IMR-90 (cell line): Measurements from ENCODE around the gene CENPP. TPM values are rescaled to one million over a fixed set of nuclear protein-coding genes. Genes with fewer than 3 reads are reported as not detected.

ENCODE experiments used
- ATAC-seq: fragments of 200-7000 bp; cut with Tn5 transposase; 2 replicates; pipeline ENCODE4 v1.9.1; 2020; ENCODE audit warnings: low read depth, mild to moderate bottlenecking, moderate library complexity
- BruUV-seq: library from RNA; stranded (reverse); fragments of 400-500 nt; replicated peaks from 2 replicates; lab custom pipeline; 2021; lab: Mats Ljungman, UMichigan
- CTCF ChIA-PET: fragments of 300-600 bp; formaldehyde crosslinking; extraction: SDS; loops from one replicate; lab custom pipeline; 2021; ENCODE audit warnings: antibody characterized with exemption; lab: Yijun Ruan, JAX
- POLR2A ChIA-PET: fragments of 300-600 bp; sonication (Branson Sonifier 250); formaldehyde crosslinking; loops from one replicate; lab custom pipeline; 2022; ENCODE audit warnings: antibody characterized with exemption; ENCODE audit not compliant: unreplicated experiment; lab: Charles Lee
- DNase-seq: peaks from one replicate; pipeline ENCODE4 v3.0.0; 2013
- H2AFZ ChIP-seq: replicated peaks from 2 replicates; pipeline ENCODE3; 2013; ENCODE audit warnings: low read length, mild to moderate bottlenecking; ENCODE audit not compliant: poor library complexity
- H2AK5ac ChIP-seq: 2 replicates; pipeline ENCODE4 v1.6.1; 2013; ENCODE audit warnings: low read depth, low read length, inconsistent platforms
- H2AK9ac ChIP-seq: replicated peaks from 2 replicates; pipeline ENCODE3; 2013; ENCODE audit warnings: mild to moderate bottlenecking, low read depth, low read length, moderate library complexity; ENCODE audit not compliant: poor library complexity
- H2BK120ac ChIP-seq: 2 replicates; pipeline ENCODE4 v1.6.1; 2013; ENCODE audit warnings: low read depth, low read length, inconsistent platforms
- H2BK15ac ChIP-seq: 3 replicates; pipeline ENCODE4 v1.6.1; 2013; ENCODE audit warnings: low read depth, low read length, inconsistent platforms
- H2BK20ac ChIP-seq: 2 replicates; pipeline ENCODE4 v1.6.1; 2013; ENCODE audit warnings: low read depth, mild to moderate bottlenecking, inconsistent platforms, low read length, moderate library complexity
- H2BK5ac ChIP-seq: 2 replicates; pipeline ENCODE4 v1.6.1; 2013; ENCODE audit warnings: mild to moderate bottlenecking, low read depth, low read length, inconsistent platforms; ENCODE audit not compliant: poor library complexity, severe bottlenecking
- H3K14ac ChIP-seq: replicated peaks from 2 replicates; pipeline ENCODE4 v1.6.1; 2013; ENCODE audit warnings: low read depth, low read length, inconsistent platforms
- H3K18ac ChIP-seq: 2 replicates; pipeline ENCODE4 v1.6.1; 2013; ENCODE audit warnings: low read depth, low read length, control low read depth
- H3K23ac ChIP-seq: 2 replicates; pipeline ENCODE4 v1.6.1; 2013; ENCODE audit warnings: low read depth, low read length, inconsistent platforms
- H3K27ac ChIP-seq: 2 replicates; pipeline ENCODE4 v1.5.1; 2013; ENCODE audit warnings: mild to moderate bottlenecking, control low read depth, low read length; ENCODE audit not compliant: insufficient read depth
- H3K27me3 ChIP-seq: 2 replicates; pipeline ENCODE4 v1.6.1; 2013; ENCODE audit warnings: low read length; ENCODE audit not compliant: control insufficient read depth, insufficient read depth
- H3K36me3 ChIP-seq: 2 replicates; pipeline ENCODE4 v1.6.1; 2013; ENCODE audit warnings: low read length, mixed read lengths; ENCODE audit not compliant: control insufficient read depth, insufficient read depth
- H3K4ac ChIP-seq: 2 replicates; pipeline ENCODE4 v1.6.1; 2013; ENCODE audit warnings: low read depth, low read length, inconsistent platforms
- H3K4me1 ChIP-seq: 2 replicates; pipeline ENCODE4 v1.6.1; 2013; ENCODE audit warnings: low read length, mixed read lengths; ENCODE audit not compliant: control insufficient read depth, insufficient read depth
- H3K4me2 ChIP-seq: 2 replicates; pipeline ENCODE4 v1.6.1; 2013; ENCODE audit warnings: low read depth, mild to moderate bottlenecking, control low read depth, low read length, moderate library complexity
- H3K4me3 ChIP-seq: 2 replicates; pipeline ENCODE4 v1.5.1; 2013; ENCODE audit warnings: low read depth, mild to moderate bottlenecking, control low read depth, low read length, moderate library complexity; ENCODE audit not compliant: insufficient read depth
- H3K56ac ChIP-seq: 2 replicates; pipeline ENCODE4 v1.6.1; 2013; ENCODE audit warnings: low read length, inconsistent platforms; ENCODE audit not compliant: insufficient read depth; ENCODE audit errors: extremely low read depth
- H3K79me1 ChIP-seq, 2 experiments: 2 replicates each; pipeline ENCODE4 v1.6.1; 2013; ENCODE audit warnings: low read length in 2 of 2, inconsistent platforms in 1 of 2, low read depth in 1 of 2
- H3K9ac ChIP-seq: 2 replicates; pipeline ENCODE4 v1.6.1; 2013; ENCODE audit warnings: low read depth, low read length, control low read depth
- H3K9me1 ChIP-seq: 2 replicates; pipeline ENCODE4 v1.6.1; 2013; ENCODE audit warnings: low read length, inconsistent platforms; ENCODE audit not compliant: insufficient read depth
- H3K9me3 ChIP-seq: 2 replicates; pipeline ENCODE4 v1.6.1; 2013; ENCODE audit warnings: low read length; ENCODE audit not compliant: control insufficient read depth, insufficient read depth
- H4K20me1 ChIP-seq: 2 replicates; pipeline ENCODE4 v1.6.1; 2013; ENCODE audit warnings: low read length, inconsistent platforms; ENCODE audit not compliant: insufficient read depth
- H4K5ac ChIP-seq: 2 replicates; pipeline ENCODE4 v1.6.1; 2013; ENCODE audit warnings: mild to moderate bottlenecking, low read depth, low read length, control low read depth
- H4K8ac ChIP-seq, 2 experiments: 2 replicates each; pipeline ENCODE4 v1.6.1; 2013; ENCODE audit warnings: low read depth in 2 of 2, low read length in 2 of 2, control low read depth in 1 of 2, inconsistent platforms in 1 of 2
- H4K91ac ChIP-seq: 2 replicates; pipeline ENCODE4 v1.6.1; 2013; ENCODE audit warnings: low read depth, low read length, inconsistent platforms; ENCODE audit not compliant: insufficient read depth
- CHD1 ChIP-seq: IDR thresholded peaks from 2 replicates; pipeline ENCODE4 v1.6.1; 2012; ENCODE audit warnings: low read depth, low read length, improper control_type of control experiment
- ELK1 ChIP-seq: fragments of 150-350 bp; IDR thresholded peaks from 2 replicates; pipeline ENCODE4 v1.6.1; 2016; ENCODE audit warnings: low read depth, mild to moderate bottlenecking, low read length, moderate library complexity, borderline replicate concordance
- MAFK ChIP-seq: IDR thresholded peaks from 2 replicates; pipeline ENCODE4 v1.6.1; 2012; ENCODE audit warnings: low read depth, low read length, improper control_type of control experiment
- MXI1 ChIP-seq: IDR thresholded peaks from 2 replicates; pipeline ENCODE4 v1.6.1; 2012; ENCODE audit warnings: low read depth, mild to moderate bottlenecking, low read length, moderate library complexity, borderline replicate concordance
- NFE2L2 ChIP-seq: fragments of 150-350 bp; IDR thresholded peaks from 2 replicates; pipeline ENCODE4 v1.6.1; 2016; ENCODE audit warnings: low read depth, mild to moderate bottlenecking, low read length
- RAD21 ChIP-seq: IDR thresholded peaks from 2 replicates; pipeline ENCODE4 v1.6.1; 2012; ENCODE audit warnings: low read length, improper control_type of control experiment
- RCOR1 ChIP-seq: IDR thresholded peaks from 2 replicates; pipeline ENCODE4 v1.6.1; 2012; ENCODE audit warnings: mild to moderate bottlenecking, low read length, improper control_type of control experiment; ENCODE audit not compliant: insufficient replicate concordance
- RFX5 ChIP-seq: IDR thresholded peaks from 2 replicates; pipeline ENCODE4 v1.8.0; 2012; ENCODE audit warnings: low read depth, mild to moderate bottlenecking, low read length, moderate library complexity
- SMC3 ChIP-seq: fragments of 150-350 bp; IDR thresholded peaks from 2 replicates; pipeline ENCODE4 v1.6.1; 2016; ENCODE audit warnings: low read depth, mild to moderate bottlenecking, antibody characterized with exemption, low read length, moderate library complexity
- USF2 ChIP-seq: fragments of 150-350 bp; IDR thresholded peaks from 2 replicates; pipeline ENCODE4 v1.6.1; 2017; ENCODE audit warnings: mild to moderate bottlenecking, antibody characterized with exemption, low read length, low read depth
- WGBS, 2 experiments: methylation state at CpG; one replicate each; pipeline versions ENCODE4 v1.1.5 to v1.1.7; 2013; ENCODE audit warnings: missing lambda C conversion rate in 2 of 2; ENCODE audit not compliant: insufficient read length in 1 of 2; ENCODE audit errors: extremely low coverage in 2 of 2; 5-methylcytosine and 5-hydroxymethylcytosine counted together
- dilution Hi-C: fragments of 300-500 bp; cut with HindIII; formaldehyde crosslinking; loops from one replicate; pipeline ENCODE4 v1.14.3; 2018; ENCODE audit warnings: low sequenced_read_pairs; ENCODE audit not compliant: unreplicated experiment
- in situ Hi-C: fragments of 300-500 bp; cut with MboI; formaldehyde crosslinking; loops from 3 replicates; pipeline ENCODE4 v1.14.3; 2019; ENCODE audit warnings: low sequenced_read_pairs, inconsistent platforms, mixed read lengths
- intact Hi-C: fragments of 100-400 bp; cut with micrococcal nuclease; formaldehyde crosslinking; loops from 2 replicates; pipeline ENCODE4 v1.10.0; 2022
- polyA plus RNA-seq, 3 experiments: library from polyadenylated mRNA; depleted of rRNA; stranded (reverse); fragments of >200 nt; gene quantifications; 2 replicates each; pipeline ENCODE4 v1.2.3, GENCODE V29; 2012; ENCODE audit warnings: low replicate concordance in 1 of 3
- total RNA-seq: library from RNA; depleted of rRNA; stranded (reverse); fragments of >200 nt; gene quantifications from 2 replicates; pipeline ENCODE4 v1.2.3, GENCODE V29; 2012

CENPP gene
- total and polyA plus RNA-seq, 2 of the 4 experiments (the other 2 are of a cell fraction): 1.4 to 2.0 TPM

DNA sequence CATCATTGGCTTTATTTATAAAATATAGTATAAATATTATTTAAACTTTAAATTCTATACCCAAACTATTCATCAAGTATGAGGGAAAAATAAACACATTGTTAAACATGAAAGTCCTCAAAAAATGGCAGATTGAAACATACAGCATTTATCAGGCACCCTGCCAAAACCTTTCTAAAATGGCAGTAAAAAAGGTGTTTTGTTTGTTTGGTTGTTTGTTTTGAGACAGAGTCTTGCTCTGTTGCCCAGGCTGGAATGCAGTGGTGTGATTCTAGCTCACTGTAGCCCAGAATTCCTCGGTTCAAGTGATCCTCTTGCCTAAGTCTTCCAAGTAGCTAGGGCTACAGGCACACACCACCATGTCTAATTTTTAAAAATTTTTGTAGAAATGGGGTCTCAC is 270.2 kb downstream of the CENPP start:
- ChIA-PET POLR2A (no interaction called here), CTCF (no interaction called here)
- Histone ChIP-seq H3K4me3 (no peak overlapping the region), H3K23ac (no peak overlapping the region), H3K18ac (no peak overlapping the region), H3K4ac (no peak overlapping the region), H3K56ac (no peak overlapping the region), H2AK9ac (no peak overlapping the region), H2BK120ac (no peak overlapping the region), H4K8ac (no peak overlapping the region), H2BK15ac (no peak overlapping the region), H3K79me1 (0 out of 4 replicates have a peak, but pooled peaks cover 0 to 6% of the 10 kb centered on the region in 2 experiments), H2AFZ (no peak overlapping the region), H4K20me1 (no peaks in the 10 kb centered on the region), H3K9ac (no peak overlapping the region), H3K9me1 (peaks cover 12% of the 10 kb centered on the region), H3K14ac (no peak overlapping the region), H4K91ac (no peak overlapping the region), H3K27ac (no peak overlapping the region), H3K36me3 (no peaks in the 10 kb centered on the region), H3K4me1 (peaks cover 12% of the 10 kb centered on the region), H3K4me2 (no peak overlapping the region), H2AK5ac (no peak overlapping the region), H2BK20ac (no peak overlapping the region), H3K27me3 (no peaks in the 10 kb centered on the region), H2BK5ac (no peak overlapping the region), H4K5ac (no peak overlapping the region), H3K9me3 (no peaks in the 10 kb centered on the region)
- intact Hi-C loops: no loop called here
- DNase-seq (no peak), ATAC-seq (no peak)
- BruUV-seq: no TSS peak
- TF ChIP-seq SMC3: no peak
- TF ChIP-seq MXI1: no peak
- no peak for TF ChIP-seq ELK1
- TF ChIP-seq RCOR1: no peak
- TF ChIP-seq MAFK: no peak
- no peak for TF ChIP-seq CHD1
- TF ChIP-seq USF2: no peak
- TF ChIP-seq RAD21: no peak
- TF ChIP-seq NFE2L2: no peak
- no peak for TF ChIP-seq RFX5
- no CpG with 5 or more reads among the region's 1 CpG for WGBS, 2 experiments
- dilution Hi-C loops: no loop called here
- in situ Hi-C loops: no loop called here
